GM12864 (cell line): ENCODE results near the gene IPO13.

ENCODE experiments used
- DNase-seq: peaks from one replicate; pipeline ENCODE4 v3.0.0-alpha.2; 2011; ENCODE audit warnings: low read depth
- H3K4me3 ChIP-seq: 2 replicates; pipeline ENCODE4 v1.5.1; 2011; ENCODE audit warnings: mild to moderate bottlenecking, low read depth, low read length, control low read depth
- CTCF ChIP-seq: IDR thresholded peaks from 2 replicates; pipeline ENCODE4 v1.5.1; 2011; ENCODE audit warnings: low read depth, mild to moderate bottlenecking, moderate library complexity, low read length, control low read depth, inconsistent platforms; ENCODE audit errors: missing control alignments

Gene IPO13

GRCh38 chr1:43960798-43961197 lies 14.0 kb downstream of the IPO13 start:
- DNase-seq, result no peak
- H3K4me3 ChIP-seq, result no peak overlapping the region
- no peak for TF ChIP-seq CTCF

- DNase-seq, result no peak
- no peak overlapping the region for H3K4me3 ChIP-seq
- no peak for TF ChIP-seq CTCF
Observed at GRCh38 chr1:43961692-43962091, 14.9 kb downstream of the IPO13 start.

- DNase-seq, result no peak
- no peak overlapping the region for H3K4me3 ChIP-seq
- TF ChIP-seq CTCF, result no peak
Observed at GRCh38 chr1:43962324-43962723, 15.6 kb downstream of the IPO13 start.

- TF ChIP-seq CTCF, result no peak
- no peak overlapping the region for H3K4me3 ChIP-seq
- DNase-seq, result no peak
Observed at GRCh38 chr1:43963006-43963405, 16.3 kb downstream of the IPO13 start.

- H3K4me3 ChIP-seq, result no peak overlapping the region
- no peak for DNase-seq
- no peak for TF ChIP-seq CTCF
Observed at GRCh38 chr1:43963890-43964289, 17.1 kb downstream of the IPO13 start.

- no peak overlapping the region for H3K4me3 ChIP-seq
- no peak for TF ChIP-seq CTCF
- DNase-seq, result no peak
Observed at GRCh38 chr1:43965316-43965715, 18.6 kb downstream of the IPO13 start.

GRCh38 chr1:43968348-43968948 lies 21.7 kb downstream of the IPO13 start:
- no peak for DNase-seq
- no peak overlapping the region for H3K4me3 ChIP-seq
- TF ChIP-seq CTCF, result no peak
